Astrocyte of the cerebellum (primary cell): ENCODE data around the gene VPS26B.
"Not testable (repeated sequence)": the region's sequence is repeated elsewhere in the genome, so short reads cannot be mapped to it uniquely, and the experiment has no call there.

Experiments
- DNase-seq: peaks from one replicate; pipeline ENCODE4 v3.0.0-alpha.2; 2011; ENCODE audit warnings: low read depth
- H3K4me3 ChIP-seq: 2 replicates; pipeline ENCODE4 v1.5.1; 2011; ENCODE audit warnings: mild to moderate bottlenecking, low read depth, low read length, moderate library complexity
- in situ Hi-C: cut with HindIII; loops from 2 replicates; pipeline ENCODE4 v1.10.0; 2017; ENCODE audit warnings: low sequenced_read_pairs
- TF ChIP-seq, protein P1 (sequence below): IDR thresholded peaks from 2 replicates; pipeline ENCODE4 v1.5.1; 2012; ENCODE audit warnings: low read length, low read depth, moderate library complexity, mild to moderate bottlenecking; ENCODE audit errors: missing control alignments

The VPS26B gene

DNA sequence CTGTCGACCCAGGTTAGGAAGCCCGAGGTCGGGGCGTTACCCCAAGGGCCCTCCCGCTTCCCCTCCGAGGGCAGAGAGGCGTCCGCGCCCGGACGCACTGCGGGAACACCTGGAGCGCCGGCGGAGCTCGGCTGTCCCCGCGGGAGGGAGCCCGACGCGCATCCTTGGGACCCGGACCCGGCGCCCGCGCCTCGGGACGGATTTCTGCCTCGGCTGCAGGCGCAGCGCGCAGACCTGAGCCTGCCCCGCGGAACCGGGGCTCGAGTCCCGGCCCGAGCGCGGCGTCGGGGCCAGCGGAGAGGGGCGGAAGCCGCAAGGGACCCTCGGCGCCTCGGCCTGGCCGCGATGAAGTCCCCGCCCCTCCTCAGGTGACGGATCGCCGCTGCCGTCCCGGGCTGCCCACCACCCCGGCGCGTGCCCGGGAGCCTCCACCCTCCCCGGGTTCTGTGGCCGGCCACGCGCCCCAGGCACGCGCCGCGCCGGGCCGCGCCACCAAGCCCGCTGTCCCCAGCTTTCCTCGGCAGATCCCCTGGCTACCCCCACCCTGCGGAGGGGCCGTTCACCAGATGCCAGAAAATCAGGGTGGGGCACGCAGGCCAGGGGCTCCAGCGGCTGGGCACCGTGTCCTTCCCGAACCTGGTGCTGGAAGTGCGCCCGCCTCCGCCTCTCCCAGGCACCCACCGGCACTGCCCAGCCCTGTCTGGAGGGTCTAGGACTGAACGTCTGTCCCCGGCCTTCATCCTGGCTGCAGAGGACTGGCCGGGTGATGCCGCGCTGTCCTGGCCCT, 52.1 kb downstream of the VPS26B start:
- TF ChIP-seq, protein P1, sequence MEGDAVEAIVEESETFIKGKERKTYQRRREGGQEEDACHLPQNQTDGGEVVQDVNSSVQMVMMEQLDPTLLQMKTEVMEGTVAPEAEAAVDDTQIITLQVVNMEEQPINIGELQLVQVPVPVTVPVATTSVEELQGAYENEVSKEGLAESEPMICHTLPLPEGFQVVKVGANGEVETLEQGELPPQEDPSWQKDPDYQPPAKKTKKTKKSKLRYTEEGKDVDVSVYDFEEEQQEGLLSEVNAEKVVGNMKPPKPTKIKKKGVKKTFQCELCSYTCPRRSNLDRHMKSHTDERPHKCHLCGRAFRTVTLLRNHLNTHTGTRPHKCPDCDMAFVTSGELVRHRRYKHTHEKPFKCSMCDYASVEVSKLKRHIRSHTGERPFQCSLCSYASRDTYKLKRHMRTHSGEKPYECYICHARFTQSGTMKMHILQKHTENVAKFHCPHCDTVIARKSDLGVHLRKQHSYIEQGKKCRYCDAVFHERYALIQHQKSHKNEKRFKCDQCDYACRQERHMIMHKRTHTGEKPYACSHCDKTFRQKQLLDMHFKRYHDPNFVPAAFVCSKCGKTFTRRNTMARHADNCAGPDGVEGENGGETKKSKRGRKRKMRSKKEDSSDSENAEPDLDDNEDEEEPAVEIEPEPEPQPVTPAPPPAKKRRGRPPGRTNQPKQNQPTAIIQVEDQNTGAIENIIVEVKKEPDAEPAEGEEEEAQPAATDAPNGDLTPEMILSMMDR = no peak
- peak overlapping the region; percentile 32 for H3K4me3 ChIP-seq
- in situ Hi-C loops = no loop called here
- no peak for DNase-seq

DNA sequence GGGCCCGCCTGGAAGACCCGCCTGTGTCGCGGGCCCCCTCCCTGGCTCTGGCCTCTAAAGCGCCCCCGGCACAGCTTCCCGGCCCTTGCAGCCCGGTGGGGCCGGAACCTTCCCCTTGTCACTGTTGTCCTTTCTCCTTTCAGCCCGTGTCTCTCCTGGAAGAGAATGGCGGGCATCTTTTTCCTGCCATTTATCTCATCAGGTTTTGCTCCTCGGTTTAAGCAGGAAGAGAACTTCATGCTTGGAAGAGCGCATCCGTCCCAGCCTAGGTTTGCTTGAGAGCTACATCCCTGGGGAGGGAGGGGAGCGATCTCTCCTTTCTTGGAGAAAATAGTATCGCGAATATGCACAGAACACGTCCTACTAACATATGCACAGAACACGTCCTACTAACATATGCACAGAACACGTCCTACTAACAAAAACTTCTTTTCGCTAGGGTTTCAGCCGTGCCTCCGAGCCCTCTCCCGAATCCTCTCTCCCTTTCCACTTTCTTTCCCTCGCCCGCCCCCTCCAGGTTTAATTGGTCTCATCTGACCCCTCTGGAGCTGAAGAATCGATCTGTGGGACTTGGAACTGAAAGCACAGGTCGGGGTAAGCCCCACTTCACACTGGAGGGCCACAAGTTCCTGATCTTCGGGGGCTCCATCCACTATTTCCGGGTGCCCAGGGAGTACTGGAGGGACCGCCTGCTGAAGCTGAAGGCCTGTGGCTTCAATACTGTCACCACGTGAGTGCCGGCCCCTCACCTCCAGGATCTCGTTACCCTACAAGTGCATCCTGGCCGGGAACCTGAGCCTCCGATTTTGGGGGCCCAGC, 52.9 kb downstream of the VPS26B start:
- TF ChIP-seq, protein P1 = no peak
- in situ Hi-C loops = no loop called here
- H3K4me3 ChIP-seq = no peak overlapping the region
- DNase-seq = no peak

DNA sequence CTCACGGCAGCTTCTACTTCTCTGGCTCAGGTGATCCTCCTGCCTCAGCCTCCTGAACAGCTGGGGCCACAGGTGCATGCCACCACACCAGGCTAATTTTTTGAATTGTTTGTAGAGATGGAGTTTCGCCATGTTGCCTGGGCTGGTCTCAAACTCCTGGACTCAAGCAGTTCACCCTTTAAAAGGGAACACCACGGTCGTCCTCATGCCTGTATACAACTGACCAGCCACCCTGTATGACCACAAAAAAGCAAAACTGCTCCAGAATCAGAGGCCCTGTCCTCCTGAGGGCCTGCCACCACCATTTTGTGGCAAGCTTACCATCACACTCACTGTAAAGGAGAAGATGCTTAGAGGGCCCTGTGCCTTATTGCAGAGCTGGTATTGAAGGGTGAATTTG, 53.9 kb downstream of the VPS26B start:
- no peak overlapping the region for H3K4me3 ChIP-seq
- in situ Hi-C loops = no loop called here
- no peak for DNase-seq
- TF ChIP-seq, protein P1 = no peak

DNA sequence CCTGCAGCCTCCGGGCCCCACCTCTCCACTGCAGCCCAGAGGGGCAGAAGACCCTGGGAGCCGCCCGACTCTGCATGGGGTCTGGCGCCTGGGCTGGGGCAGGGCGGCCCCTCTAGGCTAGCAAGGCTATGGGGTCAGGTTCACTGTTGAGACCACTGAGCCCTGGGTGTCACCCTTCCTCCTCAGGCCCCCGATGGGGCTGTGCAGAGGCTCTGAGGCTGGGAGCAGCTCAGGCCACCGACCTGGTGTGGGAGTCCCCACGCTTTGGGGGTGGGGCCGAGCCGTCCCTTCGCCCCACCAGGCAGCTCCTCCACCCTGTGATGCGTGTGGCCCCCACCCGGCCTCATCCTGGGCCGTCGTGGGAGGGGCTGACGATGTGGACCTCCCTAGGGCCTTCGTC, 57.2 kb downstream of the VPS26B start:
- in situ Hi-C loops, H3K4me3 ChIP-seq, DNase-seq: not testable (repeated sequence)

DNA sequence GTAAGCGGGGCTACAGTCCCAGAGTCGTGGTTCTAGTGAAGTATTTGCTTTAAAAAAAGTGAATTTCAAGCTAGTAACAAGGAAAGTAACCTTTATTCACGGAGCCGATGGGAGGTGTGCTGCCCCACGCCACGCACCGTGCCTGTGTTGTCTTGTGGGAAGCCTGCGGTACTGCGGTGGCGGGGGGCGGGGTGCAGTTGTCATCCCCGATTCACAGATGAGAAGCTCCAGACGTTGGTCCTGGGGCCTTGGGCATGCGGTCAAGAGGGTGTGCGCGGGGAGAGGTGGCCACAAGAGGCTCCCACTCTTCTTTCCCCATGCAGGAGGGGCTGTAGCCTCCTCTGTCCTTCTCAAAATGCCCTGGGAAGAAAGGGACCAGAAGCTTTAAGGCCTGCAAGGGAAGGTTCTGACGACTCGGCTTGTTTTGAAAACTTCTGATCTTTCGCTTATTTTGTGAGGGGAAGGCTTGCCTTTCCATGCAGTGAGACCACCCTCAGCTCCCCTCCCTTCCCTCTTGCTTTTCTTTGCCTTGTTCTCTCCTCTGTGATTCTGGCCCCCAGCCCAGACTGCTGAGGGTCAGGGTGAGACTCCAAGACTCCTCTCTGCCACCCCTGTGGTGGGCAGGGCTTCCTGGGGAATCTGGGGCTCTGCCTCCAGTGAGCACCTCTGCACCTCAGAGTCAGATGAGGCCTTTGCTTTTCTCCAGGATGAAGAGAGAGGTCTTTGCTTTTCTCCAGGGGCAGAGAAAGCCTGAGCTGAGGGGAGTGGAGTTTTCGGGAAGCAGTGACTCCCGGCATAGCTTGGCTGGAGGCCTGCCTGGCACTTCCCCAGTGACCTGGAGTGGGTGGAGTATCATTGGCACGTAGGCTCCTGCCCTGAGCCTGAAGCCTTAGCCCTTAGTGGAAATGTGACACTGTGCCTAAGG, 57.9 kb downstream of the VPS26B start:
- no peak overlapping the region for H3K4me3 ChIP-seq
- DNase-seq = no peak
- in situ Hi-C loops = no loop called here
- TF ChIP-seq, protein P1 = no peak

DNA sequence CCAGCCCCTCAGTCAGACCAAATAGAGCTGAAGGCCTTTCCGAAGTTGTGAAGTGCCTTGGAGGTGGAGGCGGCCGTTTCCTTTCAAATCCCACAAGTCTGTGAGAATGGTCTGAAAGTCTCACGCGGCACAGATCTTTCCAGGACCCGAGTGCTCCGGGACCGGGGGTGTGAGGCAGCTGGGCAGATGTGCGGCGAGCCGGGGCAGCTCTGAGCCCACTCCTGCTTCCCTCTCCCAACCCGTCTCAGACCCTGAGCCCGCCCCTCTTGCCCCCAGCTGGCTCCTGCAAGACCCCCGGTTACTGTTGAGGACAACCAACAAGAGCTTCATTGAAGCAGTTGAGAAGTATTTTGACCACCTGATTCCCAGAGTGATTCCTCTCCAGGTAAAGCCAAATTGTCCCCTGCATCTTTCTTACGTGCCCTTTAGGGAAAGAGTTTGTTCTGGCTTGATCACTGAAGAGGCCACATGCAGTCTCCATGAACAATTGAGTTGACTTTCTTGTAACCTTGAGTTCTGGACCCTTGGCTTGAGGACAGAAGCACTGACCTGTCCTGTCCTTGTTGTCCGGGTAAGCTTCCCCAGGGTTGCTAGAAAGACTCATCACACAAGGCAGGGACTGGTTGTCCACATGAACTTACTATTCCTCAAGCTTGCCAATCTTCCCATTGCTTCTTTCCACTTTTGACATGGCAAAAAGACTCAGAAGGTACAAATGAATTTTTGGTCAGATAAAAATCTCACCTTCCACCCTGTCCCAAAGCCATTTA, 59.2 kb downstream of the VPS26B start:
- TF ChIP-seq, protein P1 = no peak
- no peak for DNase-seq
- in situ Hi-C loops = no loop called here
- no peak overlapping the region for H3K4me3 ChIP-seq

DNA sequence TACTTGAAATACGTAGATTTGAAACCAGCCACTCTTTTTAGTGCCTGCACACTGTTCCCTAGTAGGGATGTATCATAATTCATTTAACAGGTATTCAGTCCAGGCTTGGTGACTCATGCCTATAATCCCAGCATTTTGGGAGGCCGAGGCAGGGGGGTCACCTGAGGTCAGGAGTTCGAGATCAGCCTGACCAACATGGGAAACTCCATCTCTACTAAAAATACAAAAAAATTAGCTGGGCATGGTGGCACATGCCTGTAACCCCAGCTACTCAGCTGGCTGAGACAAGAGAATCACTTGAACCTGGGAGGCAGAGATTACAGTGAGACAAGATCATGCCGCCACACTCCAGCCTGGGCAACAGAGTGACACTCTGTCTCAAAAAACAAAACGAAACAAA, 59.9 kb downstream of the VPS26B start:
- H3K4me3 ChIP-seq, DNase-seq, in situ Hi-C loops: not testable (repeated sequence)
